Stimulated activated CD4-positive, alpha-beta T cell treated with anti-CD3 and anti-CD28 coated beads, Interleukin-4, amount 100 ng/mL, for 48 hours (primary cell): ENCODE results near the gene REM2.

Source experiments
- DNase-seq, 2 donors: peaks; one replicate each; pipeline ENCODE4 v3.0.0-alpha.2; 2020; ENCODE audit warnings: low read depth in 2 of 2

The REM2 gene, protein sequence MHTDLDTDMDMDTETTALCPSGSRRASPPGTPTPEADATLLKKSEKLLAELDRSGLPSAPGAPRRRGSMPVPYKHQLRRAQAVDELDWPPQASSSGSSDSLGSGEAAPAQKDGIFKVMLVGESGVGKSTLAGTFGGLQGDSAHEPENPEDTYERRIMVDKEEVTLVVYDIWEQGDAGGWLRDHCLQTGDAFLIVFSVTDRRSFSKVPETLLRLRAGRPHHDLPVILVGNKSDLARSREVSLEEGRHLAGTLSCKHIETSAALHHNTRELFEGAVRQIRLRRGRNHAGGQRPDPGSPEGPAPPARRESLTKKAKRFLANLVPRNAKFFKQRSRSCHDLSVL

DNA sequence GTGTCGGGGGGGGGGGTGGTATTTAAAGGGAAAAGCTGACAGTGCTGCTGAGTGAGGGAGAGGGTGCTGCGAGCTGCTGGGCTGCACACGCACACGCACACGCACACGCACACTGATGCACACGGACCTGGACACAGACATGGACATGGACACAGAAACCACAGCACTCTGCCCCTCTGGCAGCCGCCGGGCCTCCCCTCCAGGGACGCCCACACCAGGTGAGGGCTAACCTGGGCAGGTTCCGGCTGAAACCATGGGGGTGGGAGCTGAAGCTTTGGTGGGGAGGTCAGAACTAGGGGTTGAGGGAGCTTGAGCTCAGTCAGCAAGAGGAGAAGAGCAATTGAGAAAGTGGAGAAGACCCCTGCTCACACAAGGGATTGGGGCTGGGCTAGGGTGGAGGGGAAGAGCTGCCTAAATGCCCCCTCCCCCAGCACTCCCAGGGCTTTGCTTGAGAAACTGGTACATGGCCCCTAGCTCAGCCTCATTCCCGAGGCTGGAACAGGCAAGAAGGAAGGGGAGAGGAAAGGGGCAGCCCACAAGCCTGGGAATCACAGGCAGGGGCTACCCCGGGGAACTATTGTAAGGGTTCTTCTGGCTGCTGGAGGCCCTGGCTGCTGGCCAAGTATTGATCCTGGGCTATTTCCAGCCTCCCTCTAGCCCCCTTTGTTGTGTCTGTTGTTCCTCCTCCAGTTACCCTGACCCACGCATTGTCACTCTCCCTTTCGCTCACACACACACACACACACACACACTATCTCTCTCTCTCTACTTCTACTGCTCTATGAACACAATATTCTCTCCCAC is at the start of gene REM2:
Gene REM2, plus strand, starts transcription at position 50 of the 804 bp plus-strand sequence. Its CDS starts 66 bp downstream, at position 116.
- DNase-seq, result no peak

DNA sequence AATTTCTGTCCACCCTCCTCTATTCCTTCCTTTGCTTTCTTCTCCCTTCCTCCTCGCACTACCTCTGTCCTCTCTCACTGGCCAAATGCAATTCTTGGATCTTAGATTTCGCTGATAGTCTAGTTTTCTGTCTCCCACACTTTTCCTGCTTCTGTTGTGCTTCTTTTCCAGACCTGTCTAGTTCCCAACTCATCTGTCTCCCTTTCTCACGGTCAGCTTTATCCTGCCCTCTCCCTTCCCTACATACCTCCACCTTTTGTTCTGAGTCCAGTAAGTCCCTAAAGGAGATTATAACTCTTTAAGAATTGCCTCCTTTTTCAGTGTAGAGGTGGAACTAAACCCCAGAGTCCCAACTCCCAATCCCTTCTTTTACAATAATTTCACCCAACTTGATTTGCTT is 47.5 kb upstream of the REM2 start:
- no peak for DNase-seq

DNA sequence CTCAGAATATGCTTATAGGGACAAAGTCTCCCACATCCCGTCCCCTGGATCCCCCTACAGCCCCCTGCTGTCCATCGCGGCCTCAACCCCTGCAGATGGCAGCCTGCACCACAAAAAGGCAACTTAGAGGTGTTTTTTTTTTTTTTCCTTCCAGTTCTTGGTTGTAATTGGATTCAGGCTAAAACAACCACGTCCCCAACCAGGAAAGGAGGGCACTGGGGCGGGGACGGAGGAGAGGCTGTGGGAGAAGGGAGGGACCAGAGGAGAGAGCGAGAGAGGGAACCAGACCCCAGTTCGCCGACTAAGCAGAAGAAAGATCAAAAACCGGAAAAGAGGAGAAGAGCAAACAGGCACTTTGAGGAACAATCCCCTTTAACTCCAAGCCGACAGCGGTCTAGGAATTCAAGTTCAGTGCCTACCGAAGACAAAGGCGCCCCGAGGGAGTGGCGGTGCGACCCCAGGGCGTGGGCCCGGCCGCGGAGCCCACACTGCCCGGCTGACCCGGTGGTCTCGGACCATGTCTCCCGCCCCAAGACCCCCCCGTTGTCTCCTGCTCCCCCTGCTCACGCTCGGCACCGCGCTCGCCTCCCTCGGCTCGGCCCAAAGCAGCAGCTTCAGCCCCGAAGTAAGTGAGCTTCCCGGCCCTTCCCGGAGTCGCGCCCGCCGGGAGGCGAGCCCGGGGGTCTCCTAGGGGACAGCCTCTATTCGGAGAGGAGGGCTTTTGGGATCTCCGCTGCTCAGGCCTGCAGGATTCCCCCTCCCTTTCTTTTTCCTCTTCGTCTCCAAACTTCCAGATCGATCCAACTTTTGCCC is 46.5 kb upstream of the REM2 start, which contains the start of gene MMP14:
Gene MMP14, plus strand, starts transcription at position 285 of the 813 bp plus-strand sequence. Its CDS starts 233 bp downstream, at position 518.
- no peak for DNase-seq

DNA sequence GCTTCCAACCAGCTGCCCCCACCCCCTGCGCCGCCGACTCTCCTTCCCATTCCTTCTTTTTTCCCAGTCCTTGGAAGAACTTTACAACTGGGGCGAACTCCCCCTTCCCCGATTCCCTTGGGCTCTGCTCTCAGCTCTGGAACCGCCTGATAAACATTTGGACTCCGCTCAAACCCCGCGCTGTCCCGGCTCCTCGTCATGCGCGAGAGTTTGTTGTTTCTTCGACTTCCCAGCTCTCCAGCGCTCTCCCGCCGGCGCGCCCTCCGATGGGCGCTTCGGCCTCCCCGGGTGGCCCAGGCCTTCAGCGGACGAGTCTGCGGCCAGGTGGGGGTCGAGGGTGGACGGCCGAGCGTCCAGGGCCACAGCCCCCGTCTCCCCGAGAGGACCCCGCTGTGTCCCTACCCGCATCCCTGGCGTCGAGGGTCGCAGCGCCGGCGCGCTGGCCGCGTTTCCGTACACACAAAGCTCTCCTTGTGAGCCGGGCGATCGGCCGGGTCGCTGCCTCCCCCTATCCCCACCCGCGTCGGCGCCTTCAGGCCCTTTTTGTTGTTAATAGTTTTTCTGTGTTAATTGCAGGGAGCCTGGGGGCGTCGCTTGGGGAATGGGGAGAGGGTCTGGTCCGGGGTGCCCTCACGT is 45.8 kb upstream of the REM2 start:
- DNase-seq, result no peak

DNA sequence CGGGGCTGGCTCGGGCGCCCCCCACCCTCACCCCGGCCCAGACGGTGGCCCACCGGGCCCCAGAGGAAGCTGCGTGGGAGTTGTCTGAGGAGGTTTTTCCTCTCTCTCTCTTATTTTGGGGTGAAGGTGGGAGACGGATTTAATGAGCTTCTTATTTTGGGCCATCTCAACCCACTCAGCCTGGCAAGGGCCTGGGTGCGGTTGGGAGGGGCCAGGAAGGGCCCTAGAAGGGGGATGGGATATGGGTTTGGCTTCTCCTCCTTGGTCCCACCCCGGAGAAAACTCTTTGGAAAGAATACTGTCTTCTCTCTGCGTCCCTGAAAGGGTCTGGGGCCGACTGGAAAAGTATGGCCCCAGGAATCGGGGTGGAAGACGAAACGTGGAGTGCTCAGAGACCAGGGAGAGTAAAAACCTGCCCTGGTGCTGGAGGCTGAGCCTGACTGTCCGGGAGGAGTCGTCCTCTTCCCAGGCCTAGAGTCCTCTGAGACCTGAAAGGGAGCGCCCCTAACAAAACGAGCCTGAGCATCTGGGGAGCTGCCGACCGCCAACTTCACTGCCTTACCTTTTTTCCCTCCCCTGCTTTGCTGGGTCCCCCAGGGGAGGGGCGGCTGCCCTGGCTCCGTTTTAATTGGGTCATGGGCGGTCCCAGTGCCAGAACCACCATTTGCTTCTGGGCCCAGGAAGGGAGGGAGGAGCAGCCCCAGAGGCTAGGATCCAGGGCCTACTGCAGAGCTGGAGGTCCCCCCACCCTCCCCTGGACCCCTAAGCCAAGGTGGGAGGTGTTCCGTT is 45.1 kb upstream of the REM2 start:
- no peak for DNase-seq

DNA sequence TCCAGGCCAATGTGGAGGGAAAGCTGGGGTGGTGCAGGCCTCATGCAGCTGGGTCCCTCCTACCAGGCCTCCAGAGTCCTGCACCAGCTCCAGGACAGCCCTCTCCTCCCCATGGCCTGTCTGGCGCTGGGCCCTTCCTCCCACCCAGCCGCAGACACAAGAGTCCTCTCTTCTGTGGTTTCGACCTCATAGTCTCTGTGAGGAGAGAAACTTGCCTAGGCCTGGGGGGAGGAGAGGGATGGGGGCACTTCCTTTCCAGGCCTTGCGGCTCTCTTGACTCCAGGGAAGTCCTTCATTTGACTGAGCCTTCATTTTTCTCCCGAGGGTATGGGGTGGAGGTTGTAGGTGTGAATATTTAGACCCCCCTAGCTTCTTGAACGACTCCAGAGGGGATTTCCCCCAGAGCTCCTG is 44.4 kb upstream of the REM2 start:
- no peak for DNase-seq

DNA sequence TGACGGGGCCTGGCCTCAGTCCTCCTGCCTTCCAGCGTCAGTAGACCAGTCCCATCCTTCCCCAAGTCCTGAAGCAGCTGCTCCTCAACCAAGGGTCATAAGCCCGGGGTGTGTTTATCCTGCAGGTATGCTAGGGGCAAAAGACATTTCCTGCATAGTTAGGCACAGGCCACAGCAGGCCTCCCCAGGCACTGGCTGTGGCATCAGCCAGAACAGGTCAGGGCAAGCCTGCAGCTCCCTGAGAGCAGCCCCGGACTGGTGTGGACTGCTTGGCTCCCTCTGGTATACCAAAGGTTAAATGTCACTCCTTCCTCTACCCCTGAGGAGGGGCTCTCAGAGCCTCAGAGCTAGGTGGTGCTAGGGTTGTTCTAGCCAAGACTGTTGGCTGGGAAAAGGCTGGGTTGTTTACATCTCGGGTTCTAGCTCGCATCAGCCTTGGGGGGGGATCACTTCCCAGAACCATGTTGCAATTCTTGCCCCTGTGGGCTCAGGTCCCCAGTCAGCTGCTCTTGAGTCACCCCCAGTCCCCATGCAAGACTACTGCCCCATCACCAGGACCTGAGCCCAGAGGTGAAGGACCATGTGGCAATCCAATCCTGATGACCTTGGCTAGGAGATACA is 43.8 kb upstream of the REM2 start:
- DNase-seq, result no peak

DNA sequence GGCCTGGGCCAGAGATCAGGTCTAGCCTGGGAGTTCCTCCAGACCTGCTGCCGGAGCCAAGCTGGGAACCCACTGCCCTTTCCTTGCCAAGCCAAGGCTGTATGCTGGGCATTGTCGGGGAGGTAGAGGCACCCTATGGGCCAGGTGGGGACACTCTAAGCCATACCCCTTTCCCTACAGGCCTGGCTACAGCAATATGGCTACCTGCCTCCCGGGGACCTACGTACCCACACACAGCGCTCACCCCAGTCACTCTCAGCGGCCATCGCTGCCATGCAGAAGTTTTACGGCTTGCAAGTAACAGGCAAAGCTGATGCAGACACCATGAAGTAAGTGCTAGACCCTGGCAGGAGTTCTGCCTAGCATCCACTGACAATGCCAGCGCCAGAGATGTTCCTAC is 41.7 kb upstream of the REM2 start:
- DNase-seq, result no peak

DNA sequence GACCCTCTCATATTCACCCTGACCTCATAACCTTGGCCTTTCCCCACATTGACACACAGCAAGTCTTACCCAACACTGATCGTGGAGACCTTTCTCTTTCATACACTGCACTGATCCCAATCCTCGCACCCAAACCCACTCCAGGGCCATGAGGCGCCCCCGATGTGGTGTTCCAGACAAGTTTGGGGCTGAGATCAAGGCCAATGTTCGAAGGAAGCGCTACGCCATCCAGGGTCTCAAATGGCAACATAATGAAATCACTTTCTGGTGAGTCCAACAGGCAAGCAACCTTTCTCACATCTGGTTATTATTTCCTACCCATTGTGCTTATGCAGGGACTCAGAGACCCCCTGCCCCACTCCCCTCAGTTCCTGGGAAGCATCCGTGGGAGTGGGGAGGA is 41.3 kb upstream of the REM2 start:
- no peak for DNase-seq

DNA sequence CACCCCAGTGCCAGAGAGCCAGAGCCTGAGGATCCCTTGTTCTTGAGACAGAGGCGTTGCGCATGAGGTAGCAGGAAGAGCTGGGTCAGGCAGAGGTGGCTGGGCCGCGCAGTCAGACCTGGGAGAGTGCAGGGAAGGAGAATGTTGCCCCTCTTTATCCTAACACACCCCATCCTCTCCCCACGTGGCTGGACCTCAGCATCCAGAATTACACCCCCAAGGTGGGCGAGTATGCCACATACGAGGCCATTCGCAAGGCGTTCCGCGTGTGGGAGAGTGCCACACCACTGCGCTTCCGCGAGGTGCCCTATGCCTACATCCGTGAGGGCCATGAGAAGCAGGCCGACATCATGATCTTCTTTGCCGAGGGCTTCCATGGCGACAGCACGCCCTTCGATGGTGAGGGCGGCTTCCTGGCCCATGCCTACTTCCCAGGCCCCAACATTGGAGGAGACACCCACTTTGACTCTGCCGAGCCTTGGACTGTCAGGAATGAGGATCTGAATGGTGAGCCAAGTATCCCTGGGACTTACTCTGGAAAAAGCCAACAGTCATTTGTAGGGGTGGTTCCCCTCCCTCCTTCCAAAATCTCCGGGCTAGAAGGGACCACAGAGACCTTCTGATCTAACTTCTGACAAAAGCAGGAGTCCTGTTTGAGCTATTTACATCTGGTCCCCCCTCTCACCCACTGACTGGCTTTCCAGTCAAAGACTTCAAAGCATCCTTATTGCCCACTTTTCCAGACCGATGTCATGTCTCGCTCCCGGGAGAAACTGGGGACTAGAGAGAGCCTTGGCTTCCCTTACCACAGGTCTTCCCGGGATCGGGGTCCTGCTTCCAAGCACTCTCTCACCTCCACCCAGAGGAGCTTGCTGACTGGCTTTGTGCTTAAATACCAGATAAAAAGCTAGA is 40.6 kb upstream of the REM2 start:
- no peak for DNase-seq

DNA sequence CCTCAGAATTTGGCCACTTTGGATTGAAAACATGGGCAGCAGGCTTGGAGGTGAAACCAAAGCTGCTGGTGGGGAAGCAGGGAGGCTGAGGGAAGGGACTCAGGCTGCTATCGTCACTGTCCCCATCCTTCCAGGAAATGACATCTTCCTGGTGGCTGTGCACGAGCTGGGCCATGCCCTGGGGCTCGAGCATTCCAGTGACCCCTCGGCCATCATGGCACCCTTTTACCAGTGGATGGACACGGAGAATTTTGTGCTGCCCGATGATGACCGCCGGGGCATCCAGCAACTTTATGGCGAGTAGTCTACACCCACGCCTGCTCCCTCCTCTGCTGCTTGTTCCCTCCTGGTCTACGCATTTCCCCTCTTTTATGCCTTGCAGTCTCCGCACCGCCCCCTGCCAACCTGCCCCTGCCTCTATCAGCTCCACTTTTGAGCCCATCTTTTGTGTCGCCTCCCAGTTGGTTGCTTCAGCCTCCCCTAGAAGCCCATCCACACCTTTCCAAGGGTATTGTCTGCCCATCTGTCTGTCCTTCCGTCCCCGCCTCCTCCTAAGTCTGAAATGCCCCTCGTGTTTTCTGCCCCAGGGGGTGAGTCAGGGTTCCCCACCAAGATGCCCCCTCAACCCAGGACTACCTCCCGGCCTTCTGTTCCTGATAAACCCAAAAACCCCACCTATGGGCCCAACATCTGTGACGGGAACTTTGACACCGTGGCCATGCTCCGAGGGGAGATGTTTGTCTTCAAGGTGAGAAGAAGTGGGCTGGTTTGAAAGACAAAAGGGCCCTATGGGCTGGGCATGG is 39.7 kb upstream of the REM2 start:
- DNase-seq, result no peak

DNA sequence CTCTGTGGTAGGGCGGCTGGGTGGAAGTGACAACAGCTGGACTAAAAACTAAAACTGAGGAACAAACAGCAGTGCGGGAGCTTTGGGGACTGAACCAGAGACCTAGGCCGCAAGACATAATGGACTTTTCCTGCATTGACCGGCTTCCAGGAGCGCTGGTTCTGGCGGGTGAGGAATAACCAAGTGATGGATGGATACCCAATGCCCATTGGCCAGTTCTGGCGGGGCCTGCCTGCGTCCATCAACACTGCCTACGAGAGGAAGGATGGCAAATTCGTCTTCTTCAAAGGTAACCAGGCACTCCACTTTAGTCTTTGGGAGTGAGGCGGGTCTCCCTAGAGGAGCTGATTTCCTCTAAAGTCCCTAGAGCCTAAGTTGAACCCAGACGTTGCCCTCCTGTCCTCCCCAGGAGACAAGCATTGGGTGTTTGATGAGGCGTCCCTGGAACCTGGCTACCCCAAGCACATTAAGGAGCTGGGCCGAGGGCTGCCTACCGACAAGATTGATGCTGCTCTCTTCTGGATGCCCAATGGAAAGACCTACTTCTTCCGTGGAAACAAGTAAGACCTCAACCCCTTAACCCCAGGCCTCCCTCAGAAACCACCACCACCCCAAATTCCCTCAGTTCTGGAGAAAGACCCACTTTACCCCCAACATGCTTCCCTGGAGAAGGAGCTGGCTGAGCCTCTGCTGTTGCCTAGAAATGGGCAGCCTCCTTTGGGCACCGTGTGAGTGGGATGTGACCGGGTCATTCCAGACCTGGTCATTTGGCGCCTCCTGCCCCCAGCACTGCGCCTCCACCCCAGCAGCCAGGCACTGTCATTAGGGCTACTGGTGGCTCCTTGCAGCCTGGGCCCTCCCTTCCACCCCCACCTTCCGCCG is 38.6 kb upstream of the REM2 start:
- DNase-seq, result no peak

DNA sequence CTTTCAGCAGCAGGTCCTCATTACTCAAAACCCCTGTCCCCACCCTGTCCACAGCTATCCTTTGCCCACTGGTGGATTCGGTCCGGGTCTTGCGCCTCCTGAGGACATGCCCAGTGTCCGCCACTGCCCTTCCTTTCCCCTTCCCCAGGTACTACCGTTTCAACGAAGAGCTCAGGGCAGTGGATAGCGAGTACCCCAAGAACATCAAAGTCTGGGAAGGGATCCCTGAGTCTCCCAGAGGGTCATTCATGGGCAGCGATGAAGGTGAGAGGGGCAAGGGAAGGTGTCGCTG is 38.0 kb upstream of the REM2 start:
- no peak for DNase-seq

DNA sequence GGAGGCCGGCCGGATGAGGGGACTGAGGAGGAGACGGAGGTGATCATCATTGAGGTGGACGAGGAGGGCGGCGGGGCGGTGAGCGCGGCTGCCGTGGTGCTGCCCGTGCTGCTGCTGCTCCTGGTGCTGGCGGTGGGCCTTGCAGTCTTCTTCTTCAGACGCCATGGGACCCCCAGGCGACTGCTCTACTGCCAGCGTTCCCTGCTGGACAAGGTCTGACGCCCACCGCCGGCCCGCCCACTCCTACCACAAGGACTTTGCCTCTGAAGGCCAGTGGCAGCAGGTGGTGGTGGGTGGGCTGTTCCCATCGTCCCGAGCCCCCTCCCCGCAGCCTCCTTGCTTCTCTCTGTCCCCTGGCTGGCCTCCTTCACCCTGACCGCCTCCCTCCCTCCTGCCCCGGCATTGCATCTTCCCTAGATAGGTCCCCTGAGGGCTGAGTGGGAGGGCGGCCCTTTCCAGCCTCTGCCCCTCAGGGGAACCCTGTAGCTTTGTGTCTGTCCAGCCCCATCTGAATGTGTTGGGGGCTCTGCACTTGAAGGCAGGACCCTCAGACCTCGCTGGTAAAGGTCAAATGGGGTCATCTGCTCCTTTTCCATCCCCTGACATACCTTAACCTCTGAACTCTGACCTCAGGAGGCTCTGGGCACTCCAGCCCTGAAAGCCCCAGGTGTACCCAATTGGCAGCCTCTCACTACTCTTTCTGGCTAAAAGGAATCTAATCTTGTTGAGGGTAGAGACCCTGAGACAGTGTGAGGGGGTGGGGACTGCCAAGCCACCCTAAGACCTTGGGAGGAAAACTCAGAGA is 37.0 kb upstream of the REM2 start:
- no peak for DNase-seq

DNA sequence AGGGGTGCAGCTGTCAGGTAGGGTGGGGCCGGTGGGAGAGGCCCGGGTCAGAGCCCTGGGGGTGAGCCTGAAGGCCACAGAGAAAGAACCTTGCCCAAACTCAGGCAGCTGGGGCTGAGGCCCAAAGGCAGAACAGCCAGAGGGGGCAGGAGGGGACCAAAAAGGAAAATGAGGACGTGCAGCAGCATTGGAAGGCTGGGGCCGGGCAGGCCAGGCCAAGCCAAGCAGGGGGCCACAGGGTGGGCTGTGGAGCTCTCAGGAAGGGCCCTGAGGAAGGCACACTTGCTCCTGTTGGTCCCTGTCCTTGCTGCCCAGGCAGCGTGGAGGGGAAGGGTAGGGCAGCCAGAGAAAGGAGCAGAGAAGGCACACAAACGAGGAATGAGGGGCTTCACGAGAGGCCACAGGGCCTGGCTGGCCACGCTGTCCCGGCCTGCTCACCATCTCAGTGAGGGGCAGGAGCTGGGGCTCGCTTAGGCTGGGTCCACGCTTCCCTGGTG is 36.2 kb upstream of the REM2 start:
- no peak for DNase-seq

DNA sequence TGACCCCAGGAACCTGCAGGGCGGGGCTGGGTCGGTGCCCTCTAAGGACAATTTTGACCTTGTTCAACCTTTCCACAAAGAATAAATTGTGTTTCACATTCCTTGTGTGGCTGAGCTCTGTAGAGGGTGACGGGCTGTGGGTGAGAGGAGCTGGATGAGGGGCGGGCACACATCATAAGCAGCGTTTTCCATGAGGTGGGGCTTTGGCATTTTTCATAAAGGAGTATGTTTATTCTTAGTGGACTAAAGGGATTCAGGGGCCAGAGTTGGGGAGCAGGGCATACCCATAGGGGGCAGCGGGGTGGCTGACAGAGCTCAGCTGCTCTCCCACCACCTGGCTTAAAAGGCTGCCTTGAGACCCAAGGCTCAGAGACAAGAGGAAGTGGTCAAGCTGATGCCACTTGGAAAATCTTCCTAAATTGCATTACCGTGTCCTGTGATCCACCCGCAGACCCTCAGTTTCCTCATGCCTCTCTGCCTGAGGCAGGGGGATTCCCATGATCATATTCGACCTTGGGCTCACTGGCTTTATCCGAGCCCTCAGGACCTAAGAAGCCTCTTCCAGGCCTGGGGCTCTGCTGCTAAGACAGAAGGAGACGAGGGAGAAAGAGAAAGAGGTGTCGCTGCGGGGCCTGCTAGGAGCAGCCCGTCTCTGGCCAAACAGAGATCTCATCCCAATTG is 35.2 kb upstream of the REM2 start:
- no peak for DNase-seq
